Kidney (tissue), 14 donors: ENCODE measurements around the gene TIGD3. TPM values are rescaled to one million over a fixed set of nuclear protein-coding genes. Genes with fewer than 3 reads are reported as not detected.

Experiments used
- DNase-seq, 5 donors: peaks; one replicate each; pipeline ENCODE4 v3.0.0-alpha.2; 2013 to 2020
- FAIRE-seq: peaks from 2 replicates; lab custom pipeline; 2012; peaks lifted over from hg19 to GRCh38; lab: Jason Lieb, UNC
- H3K27ac ChIP-seq, 2 donors: one replicate each; pipeline ENCODE4 v1.7.0; 2013; ENCODE audit warnings: low read depth in 2 of 2, low read length in 2 of 2, inconsistent platforms in 1 of 2
- H3K27me3 ChIP-seq: one replicate; pipeline ENCODE4 v1.7.1; 2013; ENCODE audit warnings: low read length, inconsistent platforms; ENCODE audit not compliant: control insufficient read depth, insufficient read depth
- H3K36me3 ChIP-seq, 3 donors: one replicate each; pipeline versions ENCODE4 v1.7.0 to v1.7.1; 2013; ENCODE audit warnings: low read length in 3 of 3, control low read depth in 1 of 3, inconsistent platforms in 1 of 3; ENCODE audit not compliant: insufficient read depth in 3 of 3, control insufficient read depth in 2 of 3
- H3K4me1 ChIP-seq, 3 donors: one replicate each; pipeline versions ENCODE4 v1.7.0 to v1.7.1; 2013; ENCODE audit warnings: low read length in 3 of 3, inconsistent platforms in 1 of 3, low read depth in 1 of 3; ENCODE audit not compliant: control insufficient read depth in 2 of 3, insufficient read depth in 2 of 3
- H3K4me3 ChIP-seq, 3 donors: one replicate each; pipeline versions ENCODE4 v1.7.0 to v1.8.1; 2013; ENCODE audit warnings: low read length in 3 of 3, control low read depth in 1 of 3, inconsistent platforms in 1 of 3
- H3K9ac ChIP-seq, 3 donors: one replicate each; pipeline versions ENCODE4 v1.7.0 to v1.7.1; 2013; ENCODE audit warnings: low read length in 3 of 3, control low read depth in 1 of 3, inconsistent platforms in 1 of 3
- H3K9me3 ChIP-seq, 3 donors: one replicate each; pipeline versions ENCODE4 v1.7.0 to v1.7.1; 2013; ENCODE audit warnings: low read length in 3 of 3, control low read depth in 1 of 3, inconsistent platforms in 1 of 3; ENCODE audit not compliant: control insufficient read depth in 2 of 3, insufficient read depth in 1 of 3
- intact Hi-C: fragments of 100-400 bp; cut with DNase I; formaldehyde crosslinking; loops from one replicate; pipeline ENCODE4 v1.11.1; 2022
- polyA plus RNA-seq: library from polyadenylated mRNA; stranded (reverse); fragments of 350-450 nt; fragmentation: Illumina TruSeq; extraction: RNeasy Lipid Tissue Mini Kit (QIAGEN cat#74804); gene quantifications from one replicate; pipeline ENCODE4 v1.2.3, GENCODE V29; 2014; ENCODE audit warnings: low read depth, low replicate concordance; ENCODE audit not compliant: insufficient read depth
- total RNA-seq: library from RNA; stranded (reverse); fragmentation: NEBNext Ultra II Directional; extraction: Animal tissue kit (Norgen Biotek cat#: 25700); gene quantifications from one replicate; pipeline ENCODE4 v1.2.1, GENCODE V29; 2021
- TF ChIP-seq, protein P1 (sequence below): IDR thresholded peaks from 3 replicates; pipeline ENCODE4 v1.5.1; 2012; ENCODE audit warnings: mild to moderate bottlenecking, moderate library complexity, borderline replicate concordance; ENCODE audit not compliant: insufficient read depth; ENCODE audit errors: extremely low read depth
- donor health status: control.
- donor health status: control.
- donor health status: control.
- donor health status: control.
- donor health status: control.
- donor health status: DM: yes; HTN: yes; CAD: no.
- donor health status: Normal renal cell carcinoma (clear cell type).

TIGD3 gene
- total and polyA plus RNA-seq, 2 donors from 2014 or later: 0.19 to 0.95 TPM

DNA sequence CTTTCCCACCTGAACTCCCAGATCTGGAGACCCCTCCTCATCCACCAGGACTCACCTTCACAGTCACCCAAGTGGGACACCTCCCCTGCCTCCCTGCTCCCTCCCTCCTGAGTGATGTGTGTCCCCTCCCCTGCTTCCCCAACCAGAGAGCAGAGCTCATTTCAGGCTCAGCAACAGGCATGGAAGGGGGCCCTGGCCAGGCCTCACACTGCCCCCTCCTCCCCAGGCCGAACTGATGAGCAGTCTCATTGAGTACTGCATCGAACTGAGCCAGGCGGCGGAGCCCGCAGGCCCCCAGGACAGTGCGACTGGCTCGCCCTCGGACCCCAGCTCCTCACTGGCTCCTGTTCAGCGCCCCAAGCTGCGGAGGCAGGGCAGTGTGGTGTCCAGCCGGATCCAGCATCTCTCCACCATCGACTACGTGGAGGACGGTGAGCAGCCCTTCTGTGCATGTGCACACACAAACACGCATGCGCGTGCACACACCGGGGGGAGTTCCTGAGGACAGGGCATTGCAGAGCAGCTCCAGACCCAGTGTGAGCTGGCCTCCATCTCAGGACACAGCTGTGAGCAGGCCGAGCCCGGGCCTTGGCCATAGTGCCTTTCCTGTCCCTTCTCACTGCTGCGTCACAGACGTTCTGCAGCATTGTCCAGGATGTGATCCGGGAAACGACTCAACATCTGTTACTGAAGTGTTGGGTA lies 50.2 kb downstream of the TIGD3 start:
- Histone ChIP-seq H3K36me3 (peaks cover 0 to 13% (median 4%) of the 10 kb centered on the region in 3 donors), H3K27me3 (no peaks in the 10 kb centered on the region), H3K27ac (no peak overlapping the region), H3K4me3 (no peak overlapping the region), H3K9ac (no peak overlapping the region), H3K9me3 (no peaks in the 10 kb centered on the region), H3K4me1 (peaks cover 0 to 3% (median 0%) of the 10 kb centered on the region in 3 donors)
- intact Hi-C loops: no loop called here
- peak in 1 of 5 donors; percentile 64 for DNase-seq
- TF ChIP-seq, protein P1, sequence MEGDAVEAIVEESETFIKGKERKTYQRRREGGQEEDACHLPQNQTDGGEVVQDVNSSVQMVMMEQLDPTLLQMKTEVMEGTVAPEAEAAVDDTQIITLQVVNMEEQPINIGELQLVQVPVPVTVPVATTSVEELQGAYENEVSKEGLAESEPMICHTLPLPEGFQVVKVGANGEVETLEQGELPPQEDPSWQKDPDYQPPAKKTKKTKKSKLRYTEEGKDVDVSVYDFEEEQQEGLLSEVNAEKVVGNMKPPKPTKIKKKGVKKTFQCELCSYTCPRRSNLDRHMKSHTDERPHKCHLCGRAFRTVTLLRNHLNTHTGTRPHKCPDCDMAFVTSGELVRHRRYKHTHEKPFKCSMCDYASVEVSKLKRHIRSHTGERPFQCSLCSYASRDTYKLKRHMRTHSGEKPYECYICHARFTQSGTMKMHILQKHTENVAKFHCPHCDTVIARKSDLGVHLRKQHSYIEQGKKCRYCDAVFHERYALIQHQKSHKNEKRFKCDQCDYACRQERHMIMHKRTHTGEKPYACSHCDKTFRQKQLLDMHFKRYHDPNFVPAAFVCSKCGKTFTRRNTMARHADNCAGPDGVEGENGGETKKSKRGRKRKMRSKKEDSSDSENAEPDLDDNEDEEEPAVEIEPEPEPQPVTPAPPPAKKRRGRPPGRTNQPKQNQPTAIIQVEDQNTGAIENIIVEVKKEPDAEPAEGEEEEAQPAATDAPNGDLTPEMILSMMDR: no peak
- no peak for FAIRE-seq

Other genes starting within 250 kb of the TIGD3 start
- gene TM7SF2, start 242.9 kb upstream of the TIGD3 start, total RNA-seq: 20.9 TPM
- 88.2 TPM for gene TM7SF2, start 242.9 kb upstream of the TIGD3 start, polyA plus RNA-seq
- 14.0 TPM for gene ZNHIT2, start 237.1 kb upstream of the TIGD3 start, total RNA-seq
- 21.1 TPM for gene ZNHIT2, start 237.1 kb upstream of the TIGD3 start, polyA plus RNA-seq
- gene FAU, start 232.6 kb upstream of the TIGD3 start, total RNA-seq: 794 TPM
- gene FAU, start 232.6 kb upstream of the TIGD3 start, polyA plus RNA-seq: 927 TPM
- gene MRPL49, start 232.4 kb upstream of the TIGD3 start, total RNA-seq: 53.3 TPM
- 76.7 TPM for gene MRPL49, start 232.4 kb upstream of the TIGD3 start, polyA plus RNA-seq
- 69.8 TPM for gene SYVN1, start 220.2 kb upstream of the TIGD3 start, total RNA-seq
- gene SYVN1, start 220.2 kb upstream of the TIGD3 start, polyA plus RNA-seq: 21.2 TPM
- gene SPDYC, start 184.5 kb upstream of the TIGD3 start, total RNA-seq: not detected
- gene SPDYC, start 184.5 kb upstream of the TIGD3 start, polyA plus RNA-seq: 0.43 TPM
- gene CAPN1, start 172.8 kb upstream of the TIGD3 start, total RNA-seq: 328 TPM
- gene CAPN1, start 172.8 kb upstream of the TIGD3 start, polyA plus RNA-seq: 92.5 TPM
- gene POLA2, start 92.8 kb upstream of the TIGD3 start, total RNA-seq: 6.5 TPM
- 13.6 TPM for gene POLA2, start 92.8 kb upstream of the TIGD3 start, polyA plus RNA-seq
- 13.7 TPM for gene CDC42EP2, start 39.9 kb upstream of the TIGD3 start, total RNA-seq
- gene CDC42EP2, start 39.9 kb upstream of the TIGD3 start, polyA plus RNA-seq: 19.4 TPM
- 58.5 TPM for gene DPF2, start 20.9 kb upstream of the TIGD3 start, total RNA-seq
- gene DPF2, start 20.9 kb upstream of the TIGD3 start, polyA plus RNA-seq: 25.9 TPM
- gene SLC25A45, start 27.9 kb downstream of the TIGD3 start, total RNA-seq: 14.7 TPM
- 4.1 TPM for gene SLC25A45, start 27.9 kb downstream of the TIGD3 start, polyA plus RNA-seq
- gene FRMD8, start 31.9 kb downstream of the TIGD3 start, total RNA-seq: 41.3 TPM
- gene FRMD8, start 31.9 kb downstream of the TIGD3 start, polyA plus RNA-seq: 9.4 TPM
- gene NEAT1, start 68.0 kb downstream of the TIGD3 start, total RNA-seq: 1,006 TPM
- 595 TPM for gene NEAT1, start 68.0 kb downstream of the TIGD3 start, polyA plus RNA-seq
- gene MALAT1, start 144.3 kb downstream of the TIGD3 start, total RNA-seq: 15,262 TPM
- gene MALAT1, start 144.3 kb downstream of the TIGD3 start, polyA plus RNA-seq: 219 TPM
- 72.2 TPM for gene SCYL1, start 170.3 kb downstream of the TIGD3 start, total RNA-seq
- 78.9 TPM for gene SCYL1, start 170.3 kb downstream of the TIGD3 start, polyA plus RNA-seq
- 165 TPM for gene LTBP3, start 203.6 kb downstream of the TIGD3 start, total RNA-seq
- 61.6 TPM for gene LTBP3, start 203.6 kb downstream of the TIGD3 start, polyA plus RNA-seq
- 32.0 TPM for gene ZNRD2, start 215.7 kb downstream of the TIGD3 start, total RNA-seq
- gene ZNRD2, start 215.7 kb downstream of the TIGD3 start, polyA plus RNA-seq: 60.4 TPM
- gene FAM89B, start 217.8 kb downstream of the TIGD3 start, total RNA-seq: 36.7 TPM
- 33.5 TPM for gene FAM89B, start 217.8 kb downstream of the TIGD3 start, polyA plus RNA-seq
- 95.4 TPM for gene EHBP1L1, start 221.3 kb downstream of the TIGD3 start, total RNA-seq
- gene EHBP1L1, start 221.3 kb downstream of the TIGD3 start, polyA plus RNA-seq: 20.5 TPM
- 0.25 TPM for gene KCNK7, start 241.0 kb downstream of the TIGD3 start, total RNA-seq
- gene KCNK7, start 241.0 kb downstream of the TIGD3 start, polyA plus RNA-seq: not detected